Neuron (in vitro differentiated cells): ENCODE results near the gene EVC2.
"Not testable (repeated sequence)": the region's sequence is repeated elsewhere in the genome, so short reads cannot be mapped to it uniquely, and the experiment has no call there.

Experiments
- H2AFZ ChIP-seq: one replicate; pipeline ENCODE4 v1.6.1; 2013; ENCODE audit warnings: low read depth, mild to moderate bottlenecking, inconsistent platforms, low read length, moderate library complexity
- H3K27me3 ChIP-seq: one replicate; pipeline ENCODE4 v1.6.1; 2013; ENCODE audit warnings: low read length; ENCODE audit not compliant: insufficient read depth
- H3K36me3 ChIP-seq: one replicate; pipeline ENCODE4 v1.6.1; 2013; ENCODE audit warnings: low read length; ENCODE audit not compliant: insufficient read depth
- H3K4me1 ChIP-seq: one replicate; pipeline ENCODE4 v1.6.1; 2013; ENCODE audit warnings: low read length; ENCODE audit not compliant: insufficient read depth
- H3K4me3 ChIP-seq: 2 replicates; pipeline ENCODE4 v1.5.1; 2013; ENCODE audit warnings: mild to moderate bottlenecking, low read length, moderate library complexity
- H3K9me3 ChIP-seq: one replicate; pipeline ENCODE4 v1.6.1; 2013; ENCODE audit warnings: low read length

The EVC2 gene

GRCh38 chr4:5732158-5732557 lies 23.8 kb upstream of the EVC2 start:
- no peak overlapping the region for H3K4me3 ChIP-seq
- no peak overlapping the region for H2AFZ ChIP-seq
- H3K36me3 ChIP-seq = peaks cover 13% of the 10 kb centered on the region
- no peaks in the 10 kb centered on the region for H3K9me3 ChIP-seq
- H3K4me1 ChIP-seq = no peaks in the 10 kb centered on the region
- no peaks in the 10 kb centered on the region for H3K27me3 ChIP-seq

GRCh38 chr4:5730993-5731990 lies 22.9 kb upstream of the EVC2 start:
- H3K27me3 ChIP-seq = no peaks in the 10 kb centered on the region
- no peak overlapping the region for H3K4me3 ChIP-seq

GRCh38 chr4:5730436-5730835 lies 22.1 kb upstream of the EVC2 start:
- Histone ChIP-seq H3K9me3 (peaks cover 2% of the 10 kb centered on the region), H2AFZ (no peak overlapping the region), H3K27me3 (no peaks in the 10 kb centered on the region), H3K4me3 (no peak overlapping the region), H3K36me3 (peaks cover 13% of the 10 kb centered on the region), H3K4me1 (no peaks in the 10 kb centered on the region)

More at GRCh38 chr4:5730993-5731990, 22.9 kb upstream of the EVC2 start:
- H3K36me3 ChIP-seq = peaks cover 13% of the 10 kb centered on the region
- no peaks in the 10 kb centered on the region for H3K4me1 ChIP-seq
- H3K9me3 ChIP-seq = no peaks in the 10 kb centered on the region
- H2AFZ ChIP-seq = no peak overlapping the region

- peaks cover 11% of the 10 kb centered on the region for H3K36me3 ChIP-seq
- not testable (repeated sequence) for H2AFZ ChIP-seq, H3K4me1 ChIP-seq, H3K4me3 ChIP-seq, H3K27me3 ChIP-seq, H3K9me3 ChIP-seq
These were observed 20.1 kb upstream of the EVC2 start for GRCh38 chr4:5728412-5728811.

- no peaks in the 10 kb centered on the region for H3K4me1 ChIP-seq
- no peaks in the 10 kb centered on the region for H3K27me3 ChIP-seq
- H3K36me3 ChIP-seq = peaks cover 2% of the 10 kb centered on the region
- H3K4me3 ChIP-seq = no peak overlapping the region
- H2AFZ ChIP-seq = no peak overlapping the region
- H3K9me3 ChIP-seq = peaks cover 2% of the 10 kb centered on the region
These were observed 16.0 kb upstream of the EVC2 start for GRCh38 chr4:5724377-5724776.

GRCh38 chr4:5722328-5722727 lies 14.0 kb upstream of the EVC2 start:
- no peaks in the 10 kb centered on the region for H3K27me3 ChIP-seq
- peaks cover 2% of the 10 kb centered on the region for H3K9me3 ChIP-seq
- no peaks in the 10 kb centered on the region for H3K4me1 ChIP-seq

GRCh38 chr4:5721923-5722322 lies 13.6 kb upstream of the EVC2 start:
- Histone ChIP-seq H3K36me3 (no peaks in the 10 kb centered on the region), H3K9me3 (peaks cover 2% of the 10 kb centered on the region), H3K4me3 (no peak overlapping the region), H3K4me1 (no peaks in the 10 kb centered on the region), H3K27me3 (no peaks in the 10 kb centered on the region), H2AFZ (no peak overlapping the region)

More at GRCh38 chr4:5722328-5722727, 14.0 kb upstream of the EVC2 start:
- Histone ChIP-seq H2AFZ (no peak overlapping the region), H3K36me3 (no peaks in the 10 kb centered on the region), H3K4me3 (no peak overlapping the region)

- H3K4me3 ChIP-seq = no peak overlapping the region
- peaks cover 2% of the 10 kb centered on the region for H3K9me3 ChIP-seq
- H3K36me3 ChIP-seq = no peaks in the 10 kb centered on the region
- H3K4me1 ChIP-seq = no peaks in the 10 kb centered on the region
- H2AFZ ChIP-seq = no peak overlapping the region
- no peaks in the 10 kb centered on the region for H3K27me3 ChIP-seq
These were observed 12.6 kb upstream of the EVC2 start for GRCh38 chr4:5720980-5721379.

GRCh38 chr4:5720157-5720850 lies 11.9 kb upstream of the EVC2 start:
- no peaks in the 10 kb centered on the region for H3K36me3 ChIP-seq
- H2AFZ ChIP-seq = no peak overlapping the region
- H3K4me1 ChIP-seq = no peaks in the 10 kb centered on the region
- H3K27me3 ChIP-seq = no peaks in the 10 kb centered on the region
- H3K9me3 ChIP-seq = peaks cover under 1% of the 10 kb centered on the region
- H3K4me3 ChIP-seq = no peak overlapping the region

- no peaks in the 10 kb centered on the region for H3K36me3 ChIP-seq
- H3K4me3 ChIP-seq = no peak overlapping the region
- H3K27me3 ChIP-seq = no peaks in the 10 kb centered on the region
- H3K9me3 ChIP-seq = peaks cover 4% of the 10 kb centered on the region
- H2AFZ ChIP-seq = no peak overlapping the region
- no peaks in the 10 kb centered on the region for H3K4me1 ChIP-seq
These were observed 11.1 kb upstream of the EVC2 start for GRCh38 chr4:5719350-5720055.

- no peak overlapping the region for H3K4me3 ChIP-seq
- no peak overlapping the region for H2AFZ ChIP-seq
- no peaks in the 10 kb centered on the region for H3K4me1 ChIP-seq
- peaks cover 4% of the 10 kb centered on the region for H3K9me3 ChIP-seq
- H3K27me3 ChIP-seq = no peaks in the 10 kb centered on the region
- no peaks in the 10 kb centered on the region for H3K36me3 ChIP-seq
These were observed 10.1 kb upstream of the EVC2 start for GRCh38 chr4:5718411-5718810.

- Histone ChIP-seq H3K4me3 (no peak overlapping the region), H2AFZ (no peak overlapping the region), H3K36me3 (no peaks in the 10 kb centered on the region), H3K4me1 (no peaks in the 10 kb centered on the region), H3K27me3 (no peaks in the 10 kb centered on the region), H3K9me3 (peaks cover 4% of the 10 kb centered on the region)
These were observed 9.2 kb upstream of the EVC2 start for GRCh38 chr4:5717449-5718158.
